Activated CD4-positive, CD25-positive, alpha-beta regulatory T cell treated with anti-CD3 and anti-CD28 coated beads, Interleukin-2, amount 50 U/mL, for 24 hours (primary cell): ENCODE measurements around the gene CGB3.
"Not testable (repeated sequence)": the region's sequence is repeated elsewhere in the genome, so short reads cannot be mapped to it uniquely, and the experiment has no call there.

ENCODE experiments used
- ATAC-seq, 2 donors: fragments of 150-1000 bp; cut with Tn5 transposase; one replicate each; pipeline ENCODE4 v1.10.0; 2021; ENCODE audit warnings: mild to moderate bottlenecking in 1 of 2, moderate library complexity in 1 of 2

Gene CGB3

DNA sequence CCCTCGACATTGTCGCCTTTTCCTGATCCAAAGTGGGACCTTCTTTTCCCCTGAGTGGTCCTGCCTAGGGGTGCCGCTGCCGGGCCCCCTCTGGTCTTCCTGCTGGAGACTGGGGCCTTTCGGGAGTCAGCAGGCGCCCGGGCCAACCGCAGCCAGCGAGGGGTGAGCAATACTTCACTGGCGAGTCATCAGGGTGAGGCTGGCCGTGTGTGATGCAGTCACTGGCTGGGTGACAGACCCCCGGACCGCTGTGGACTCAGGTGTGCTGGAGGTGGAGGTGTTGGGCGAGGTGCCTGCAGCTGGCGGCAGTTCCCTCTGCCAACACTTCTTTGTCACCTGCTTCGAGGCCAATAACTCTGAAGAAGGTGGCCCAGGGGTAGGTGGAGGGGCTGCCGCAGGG, 18.0 kb upstream of the CGB3 start:
- no peak for ATAC-seq

DNA sequence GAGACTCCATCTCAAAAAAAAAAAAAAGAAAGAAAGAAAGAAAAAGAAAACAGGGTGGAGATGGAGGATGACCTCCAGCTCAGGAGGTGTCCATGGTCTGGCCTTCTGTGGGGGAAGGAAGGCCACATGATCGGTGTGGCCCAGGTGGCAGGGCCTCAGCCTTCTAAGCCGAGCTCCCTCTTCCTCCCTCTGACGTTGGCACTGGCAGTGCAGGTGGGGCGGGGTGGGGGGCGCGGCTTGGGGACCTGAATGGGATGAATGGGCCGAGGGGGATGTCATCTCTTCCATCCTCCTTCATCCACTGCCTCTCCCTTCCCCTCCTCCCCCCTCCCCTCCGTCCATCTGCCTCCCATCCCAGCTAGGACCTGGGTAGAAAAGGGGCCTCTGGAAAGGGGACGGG, 15.6 kb upstream of the CGB3 start:
- not testable (repeated sequence) for ATAC-seq

DNA sequence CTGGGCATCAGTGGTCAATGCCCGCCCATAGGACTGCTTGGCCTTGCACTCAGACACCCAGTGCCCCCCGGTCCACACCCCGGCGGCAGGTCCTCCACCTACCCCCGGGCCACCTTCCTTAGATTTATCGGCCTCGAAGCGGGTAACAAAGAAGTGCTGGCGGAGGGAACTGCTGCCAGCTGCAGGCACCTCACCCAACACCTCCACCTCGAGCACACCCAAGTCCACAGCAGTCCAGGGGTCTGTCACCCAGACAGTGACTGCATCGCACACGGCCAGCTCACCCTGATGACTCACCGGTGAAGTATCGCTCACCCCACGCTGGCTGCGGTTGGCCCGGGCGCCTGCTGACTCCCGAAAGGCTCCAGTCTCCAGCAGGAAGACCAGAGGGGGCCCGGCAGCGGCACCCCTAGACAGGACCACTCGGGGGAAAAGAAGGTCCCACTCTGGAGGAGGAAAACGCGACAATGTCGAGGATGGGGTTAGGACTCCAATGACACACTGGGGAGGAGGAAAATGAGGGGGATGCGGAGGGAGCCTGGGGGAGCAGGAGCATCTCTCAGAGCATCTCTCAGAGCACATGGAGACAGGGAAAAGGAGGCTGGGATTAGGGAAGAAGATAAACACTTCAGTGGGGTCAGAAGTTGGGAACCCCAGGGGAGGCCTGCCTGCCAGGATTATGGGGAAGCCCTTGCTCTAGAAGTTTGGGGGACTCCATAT, 14.6 kb upstream of the CGB3 start:
- not testable (repeated sequence) for ATAC-seq

DNA sequence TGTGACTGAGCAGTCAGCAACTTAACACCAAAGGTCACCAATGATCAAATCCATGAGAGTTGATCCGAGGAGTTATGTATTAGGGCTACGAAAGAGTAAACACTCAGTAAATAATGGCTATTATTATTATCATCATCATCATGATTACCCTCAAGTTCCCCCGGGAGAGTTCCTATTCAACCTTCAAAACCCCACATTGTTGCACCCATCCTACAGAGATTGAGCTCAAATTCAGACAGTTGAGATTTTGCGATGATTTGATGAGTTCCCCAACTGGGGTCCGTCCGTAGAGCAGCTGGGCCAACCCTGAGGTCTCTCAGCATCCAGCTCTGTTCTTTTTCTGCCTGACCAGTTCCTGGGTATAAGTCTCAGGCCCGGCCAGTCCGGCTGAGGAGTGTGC, 14.0 kb upstream of the CGB3 start:
- not testable (repeated sequence) for ATAC-seq

DNA sequence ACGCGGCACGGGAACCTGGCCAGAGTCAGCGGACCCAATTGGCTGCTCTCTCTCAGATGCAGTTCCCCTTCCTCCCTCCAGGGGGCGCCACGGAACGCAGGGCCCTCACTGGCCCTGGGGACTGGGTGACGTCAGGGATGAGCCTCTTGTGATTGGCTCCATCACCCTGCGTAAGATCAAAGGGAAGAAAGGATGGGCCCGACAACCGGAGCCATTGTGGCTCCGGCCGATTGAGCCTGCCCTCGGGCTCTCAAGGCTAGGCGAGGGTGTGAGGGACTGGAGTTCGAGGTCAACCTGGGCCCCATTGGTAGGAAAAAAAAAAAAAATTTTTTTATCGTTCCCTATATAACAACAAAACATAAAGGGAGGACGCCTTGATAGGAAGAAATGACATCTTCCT, 12.7 kb upstream of the CGB3 start, which contains the start of gene CGB1:
TSS of gene CGB1 (minus strand) at position 81 of the 400 bp plus-strand sequence. CDS start 184 bp downstream, outside the sequence.
- ATAC-seq, result peak in 1 of 2 donors; percentile 17

DNA sequence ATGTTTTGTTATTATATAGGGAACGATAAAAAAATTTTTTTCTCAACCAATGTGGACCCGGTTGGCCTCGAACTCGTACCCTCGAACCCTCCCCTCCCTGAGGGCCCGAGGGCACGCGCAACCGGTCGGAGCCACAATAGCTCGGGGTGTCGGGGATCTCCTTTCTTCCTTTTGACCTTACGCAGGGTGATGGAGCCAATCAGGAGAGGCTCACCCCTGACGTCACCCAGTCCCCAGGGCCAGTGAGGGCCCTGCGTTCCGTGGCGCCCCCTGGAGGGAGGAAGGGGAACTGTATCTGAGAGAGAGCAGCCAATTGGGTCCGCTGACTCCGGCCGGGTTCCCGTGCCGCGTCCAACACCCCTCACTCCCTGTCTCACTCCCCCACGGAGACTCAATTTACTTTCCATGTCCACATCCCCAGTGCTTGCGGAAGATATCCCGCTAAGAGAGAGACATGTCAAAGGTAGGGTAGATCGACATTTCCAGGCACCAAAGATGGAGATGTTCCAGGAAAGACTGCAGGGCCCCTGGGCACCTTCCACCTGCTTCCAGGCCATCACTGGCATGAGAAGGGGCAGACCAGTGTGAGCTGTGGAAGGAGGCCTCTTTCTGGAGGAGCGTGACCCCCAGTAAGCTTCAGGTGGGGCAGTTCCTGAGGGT, 7.6 kb upstream of the CGB3 start, which contains the start of gene CGB2:
TSS of gene CGB2 (plus strand) at position 249 of the 660 bp plus-strand sequence. CDS start at position 455, 206 bp downstream.
- ATAC-seq, result peak in 1 of 2 donors; percentile 67

DNA sequence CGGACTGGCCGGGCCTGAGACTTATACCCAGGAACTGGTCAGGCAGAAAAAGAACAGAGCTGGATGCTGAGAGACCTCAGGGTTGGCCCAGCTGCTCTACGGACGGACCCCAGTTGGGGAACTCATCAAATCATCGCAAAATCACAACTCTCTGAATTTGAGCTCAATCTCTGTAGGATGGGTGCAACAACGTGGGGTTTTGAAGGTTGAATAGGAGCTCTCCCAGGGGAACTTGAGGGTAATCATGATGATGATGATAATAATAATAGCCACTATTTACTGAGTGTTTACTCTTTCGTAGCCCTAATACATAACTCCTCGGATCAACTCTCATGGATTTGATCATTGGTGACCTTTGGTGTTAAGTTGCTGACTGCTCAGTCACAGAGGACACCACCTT, 6.2 kb upstream of the CGB3 start:
- not testable (repeated sequence) for ATAC-seq

DNA sequence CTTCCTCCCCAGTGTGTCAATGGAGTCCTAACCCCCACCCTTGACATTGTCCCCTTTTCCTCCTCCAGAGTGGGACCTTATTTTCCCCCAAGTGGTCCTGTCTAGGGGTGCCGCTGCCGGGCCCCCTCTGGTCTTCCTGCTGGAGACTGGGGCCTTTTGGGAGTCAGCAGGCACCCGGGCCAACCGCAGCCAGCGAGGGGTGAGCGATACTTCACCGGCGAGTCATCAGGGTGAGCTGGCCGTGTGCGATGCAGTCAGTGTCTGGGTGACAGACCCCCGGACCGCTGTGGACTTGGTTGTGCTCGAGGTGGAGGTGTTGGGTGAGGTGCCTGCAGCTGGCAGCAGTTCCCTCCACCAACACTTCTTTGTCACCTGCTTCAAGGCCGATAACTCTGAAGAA, 5.6 kb upstream of the CGB3 start:
- not testable (repeated sequence) for ATAC-seq

DNA sequence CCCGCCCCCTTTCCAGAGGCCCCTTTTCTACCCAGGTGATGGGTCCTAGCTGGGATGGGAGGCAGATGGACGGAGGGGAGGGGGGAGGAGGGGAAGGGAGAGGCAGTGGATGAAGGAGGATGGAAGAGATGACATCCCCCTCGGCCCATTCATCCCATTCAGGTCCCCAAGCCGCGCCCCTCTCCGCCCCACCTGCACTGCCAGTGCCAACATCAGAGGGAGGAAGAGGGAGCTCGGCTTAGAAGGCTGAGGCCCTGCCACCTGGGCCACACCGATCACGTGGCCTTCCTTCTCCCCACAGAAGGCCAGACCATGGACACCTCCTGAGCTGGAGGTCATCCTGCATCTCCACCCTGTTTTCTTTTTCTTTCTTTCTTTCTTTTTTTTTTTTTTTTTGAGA, 4.6 kb upstream of the CGB3 start:
- not testable (repeated sequence) for ATAC-seq

DNA sequence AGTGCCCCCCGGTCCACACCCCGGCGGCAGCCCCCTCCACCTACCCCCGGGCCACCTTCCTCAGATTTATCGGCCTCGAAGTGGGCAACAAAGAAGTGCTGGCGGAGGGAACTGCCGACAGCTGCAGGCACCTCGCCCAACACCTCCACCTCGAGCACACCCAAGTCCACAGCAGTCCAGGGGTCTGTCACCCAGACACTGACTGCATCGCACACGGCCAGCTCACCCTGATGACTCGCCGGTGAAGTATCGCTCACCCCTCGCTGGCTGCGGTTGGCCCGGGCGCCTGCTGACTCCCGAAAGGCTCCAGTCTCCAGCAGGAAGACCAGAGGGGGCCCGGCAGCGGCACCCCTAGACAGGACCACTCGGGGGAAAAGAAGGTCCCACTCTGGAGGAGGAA, 1.5 kb upstream of the CGB3 start:
- ATAC-seq, result not testable (repeated sequence)

DNA sequence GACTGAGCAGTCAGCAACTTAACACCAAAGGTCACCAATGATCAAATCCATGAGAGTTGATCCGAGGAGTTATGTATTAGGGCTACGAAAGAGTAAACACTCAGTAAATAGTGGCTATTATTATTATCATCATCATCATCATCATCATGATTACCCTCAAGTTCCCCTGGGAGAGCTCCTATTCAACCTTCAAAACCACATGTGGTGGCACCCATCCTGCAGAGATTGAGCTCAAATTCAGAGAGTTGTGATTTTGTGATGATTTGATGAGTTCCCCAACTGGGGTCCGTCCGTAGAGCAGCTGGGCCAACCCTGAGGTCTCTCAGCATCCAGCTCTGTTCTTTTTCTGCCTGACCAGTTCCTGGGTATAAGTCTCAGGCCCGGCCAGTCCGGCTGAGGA, 955 bp upstream of the CGB3 start:
- not testable (repeated sequence) for ATAC-seq

DNA sequence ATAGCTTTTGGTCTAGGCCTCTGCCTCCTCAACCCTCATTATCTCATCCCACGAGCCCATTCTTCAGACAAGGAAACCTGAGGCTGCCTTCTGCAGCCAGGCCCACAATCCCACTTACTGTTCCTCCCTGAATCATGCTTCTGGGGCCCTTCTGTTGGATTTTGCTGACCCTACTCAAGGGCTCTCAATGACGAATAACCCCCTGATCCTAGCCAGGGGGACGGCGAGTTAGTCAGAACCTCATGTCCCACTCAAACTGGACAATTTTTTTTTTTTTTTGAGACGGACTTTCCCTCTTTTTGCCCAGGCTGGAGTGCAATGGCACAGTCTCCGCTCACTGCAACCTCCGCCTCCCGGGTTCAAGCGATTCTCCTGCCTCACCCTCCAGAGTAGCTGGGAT, 2.0 kb downstream of the CGB3 start:
- no peak for ATAC-seq

DNA sequence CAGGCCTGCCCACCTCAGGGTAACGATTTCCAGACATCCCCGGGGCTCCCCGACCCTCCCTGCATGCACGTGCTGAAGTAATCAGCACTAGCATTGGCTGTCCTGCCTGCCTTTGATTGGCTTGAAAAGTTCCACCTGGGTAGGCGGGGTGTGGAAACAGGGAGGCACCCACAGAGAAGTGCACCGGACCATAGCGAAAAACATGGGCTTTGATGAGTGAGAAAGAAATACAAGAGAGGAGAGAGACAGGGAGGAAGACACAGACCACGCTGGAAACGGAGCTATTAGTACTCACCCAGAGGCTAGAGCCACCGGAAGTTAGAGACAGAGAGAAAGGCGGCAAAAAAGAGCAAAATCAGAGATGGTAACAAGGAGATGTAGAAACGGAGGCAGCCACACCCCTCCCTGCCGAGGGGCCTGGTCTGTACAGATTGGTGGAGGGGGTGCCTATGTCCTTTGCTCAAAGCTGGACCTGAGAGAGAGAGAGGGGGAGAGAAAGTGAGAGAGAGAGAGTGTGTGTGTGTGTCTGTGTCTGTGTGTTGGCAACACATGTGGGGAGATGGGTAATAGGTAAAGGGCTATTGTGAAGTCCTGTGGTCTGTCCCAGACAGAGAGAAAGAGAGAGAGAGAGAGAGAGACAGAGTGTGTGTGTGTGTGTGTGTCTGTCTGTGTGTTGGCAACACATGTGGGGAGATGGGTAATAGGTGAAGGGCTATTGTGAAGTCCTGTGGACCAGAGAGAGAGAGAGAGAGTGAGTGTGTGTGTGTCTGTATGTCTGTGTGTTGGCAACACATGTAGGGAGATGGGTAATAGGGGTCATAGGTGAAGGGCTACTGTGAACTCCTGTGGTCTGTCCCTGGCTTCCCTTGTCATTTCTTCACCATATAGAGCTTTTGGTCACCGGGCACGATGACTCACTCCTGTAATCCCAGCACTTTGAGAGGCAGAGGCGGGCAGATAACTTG, 2.9 kb downstream of the CGB3 start:
- no peak for ATAC-seq

DNA sequence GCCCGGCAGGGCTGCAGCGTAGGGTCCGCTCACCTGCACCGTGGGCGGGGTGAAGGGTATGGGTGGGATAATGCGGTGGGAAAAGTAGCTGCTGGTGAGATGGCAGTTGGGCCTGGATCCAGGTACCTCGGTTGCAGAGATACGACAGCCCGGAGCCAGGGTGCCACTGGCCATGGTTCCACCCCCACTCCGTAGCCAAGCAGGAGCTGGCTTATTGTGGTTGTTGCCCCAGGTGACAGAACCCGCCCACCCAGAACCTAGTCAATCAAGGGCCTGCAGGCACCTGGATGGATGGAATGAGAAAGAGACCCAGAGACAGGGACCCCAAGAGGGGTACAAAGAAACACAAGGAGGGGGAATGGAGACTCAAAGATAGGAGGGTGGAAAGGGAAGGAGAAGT, 3.8 kb downstream of the CGB3 start:
- no peak for ATAC-seq

DNA sequence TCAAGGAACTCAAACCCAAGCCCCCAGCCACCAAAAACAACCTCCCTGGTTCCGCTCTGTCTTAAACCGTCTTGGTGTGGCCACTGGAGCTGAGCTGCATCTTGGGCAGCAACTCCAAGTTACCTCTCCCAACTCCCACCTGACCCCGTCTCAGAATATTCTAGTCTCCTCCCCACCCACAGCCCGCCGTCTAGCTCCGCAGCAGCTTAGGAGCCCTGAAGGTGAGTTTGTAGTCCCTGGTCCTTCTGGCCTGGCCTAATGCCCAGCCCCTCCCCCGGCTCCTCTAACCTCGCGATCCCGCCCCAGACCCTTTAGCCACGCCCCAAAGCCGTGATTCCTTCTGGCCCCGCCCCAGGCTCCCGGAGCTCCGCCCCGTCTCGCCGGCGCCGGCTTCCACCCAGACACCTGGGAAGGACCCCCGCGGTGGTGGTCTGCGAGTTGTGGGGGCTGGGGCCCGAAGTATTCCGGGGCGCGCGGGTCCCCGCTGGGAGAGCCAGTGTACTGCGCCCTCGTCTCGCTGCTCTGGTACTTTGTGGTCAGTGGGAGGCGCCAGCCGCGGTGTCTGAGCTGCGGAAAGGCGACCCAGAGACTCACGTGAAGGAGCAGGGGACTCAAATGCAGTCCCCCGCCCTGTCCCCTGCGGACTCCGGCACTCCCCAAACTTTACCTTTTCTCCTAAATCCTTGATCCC, 4.7 kb downstream of the CGB3 start:
- peak; percentile 40 to 44 for ATAC-seq

DNA sequence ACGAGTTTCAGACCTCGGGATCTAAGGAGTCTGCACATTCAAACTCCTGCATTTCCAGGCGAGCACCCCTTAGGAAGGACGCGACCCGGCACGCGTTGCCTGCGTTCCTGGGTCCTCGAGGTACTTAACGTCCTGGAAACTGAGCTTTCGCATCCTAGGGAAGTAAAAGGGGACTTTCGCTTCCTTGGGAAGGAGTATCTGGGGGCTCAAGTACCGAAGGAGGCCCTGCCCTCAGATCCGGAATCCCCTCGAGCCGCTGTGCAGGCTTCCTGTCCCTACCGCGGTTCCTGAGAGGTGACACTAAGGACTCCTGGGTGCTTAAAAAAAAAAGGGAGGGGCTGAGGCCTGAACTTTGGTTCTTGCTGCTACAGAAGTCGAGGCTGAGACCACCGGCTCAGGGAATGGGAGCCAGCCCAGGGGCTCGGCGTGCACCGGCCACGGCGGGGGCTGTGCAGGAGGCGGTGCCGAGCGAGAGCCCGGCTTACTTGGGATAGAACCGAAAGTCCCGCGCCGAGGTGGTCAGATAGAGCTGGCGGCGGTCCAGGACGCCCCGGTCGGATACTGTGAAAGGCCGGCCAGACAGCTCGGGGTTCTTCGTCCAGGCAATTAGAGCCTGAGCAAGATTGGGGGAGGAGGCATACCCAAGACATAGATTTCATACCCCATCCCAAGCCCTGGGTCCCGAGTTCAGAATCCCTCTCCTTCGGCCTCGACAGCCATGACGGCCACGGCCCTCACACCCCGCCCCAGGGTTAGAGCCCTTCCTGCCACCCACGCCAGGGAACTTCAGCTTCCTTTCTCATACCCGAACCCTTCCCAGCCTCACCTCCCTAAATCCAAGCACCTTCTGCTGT, 5.5 kb downstream of the CGB3 start:
- not testable (repeated sequence) for ATAC-seq

DNA sequence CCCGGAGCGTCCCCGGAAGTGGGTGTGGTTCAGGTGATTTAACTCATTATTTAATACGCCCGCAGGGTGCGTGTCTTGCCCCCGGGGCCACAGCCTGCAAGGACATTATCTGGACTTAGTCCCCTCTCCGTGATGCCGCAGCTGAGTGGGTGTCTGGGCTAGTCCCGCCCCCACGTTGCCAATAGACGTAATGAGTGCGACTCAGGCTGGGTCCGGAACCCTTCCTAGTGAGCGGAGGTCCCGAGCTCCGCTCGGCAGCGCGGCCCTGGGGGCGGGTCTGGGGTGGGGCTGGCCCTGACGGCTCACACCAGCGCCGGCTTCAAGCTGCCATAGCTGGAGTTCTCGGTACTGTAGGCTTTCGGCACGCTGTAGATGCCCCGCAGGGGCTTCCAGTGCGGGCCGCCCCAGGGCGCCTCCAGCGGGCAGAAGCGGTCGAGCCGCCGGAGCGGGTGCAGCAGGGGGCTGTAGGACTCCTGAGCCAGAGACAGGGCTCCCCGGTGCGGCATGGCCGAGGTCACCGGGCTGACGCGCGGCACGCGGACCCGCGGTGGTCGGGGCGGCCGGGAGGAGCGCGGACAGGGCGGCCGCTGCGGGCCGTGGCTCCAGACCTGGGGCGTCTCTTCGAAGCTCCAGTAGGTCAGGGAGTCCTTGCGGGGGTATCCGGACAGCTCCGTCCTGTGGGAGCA, 6.3 kb downstream of the CGB3 start:
- peak; percentile 80 to 82 for ATAC-seq

DNA sequence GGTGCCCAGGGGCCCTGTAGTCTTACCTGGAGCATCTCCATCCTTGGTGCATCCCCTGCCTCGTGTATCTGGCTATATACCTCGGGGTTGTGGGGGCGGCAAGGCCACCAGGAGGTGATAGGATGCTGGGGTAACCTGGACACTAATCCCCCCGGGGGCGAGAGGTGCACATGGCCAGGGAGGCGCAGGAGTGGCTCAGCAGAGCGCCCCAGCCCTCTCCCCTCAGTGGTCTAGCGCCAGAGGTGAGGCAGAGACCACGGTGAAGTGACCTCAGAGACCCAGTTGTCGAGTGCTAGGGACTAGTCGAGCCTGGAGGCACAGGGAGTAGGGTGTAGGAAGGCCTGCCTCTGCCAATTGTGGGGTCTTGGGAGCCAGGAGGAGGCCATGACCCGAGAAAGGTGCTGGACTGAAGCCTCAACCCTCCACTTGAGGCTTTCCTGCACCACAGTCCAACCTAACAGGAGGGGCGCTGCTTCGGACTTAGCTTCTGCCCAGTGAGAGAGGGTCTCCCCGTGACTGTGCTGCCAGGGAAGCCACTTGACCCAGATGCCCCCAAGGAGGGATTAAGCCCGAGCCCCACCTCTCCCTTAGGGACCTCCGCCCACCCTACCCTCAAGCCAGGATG, 7.0 kb downstream of the CGB3 start, which contains the start of gene LHB:
TSS of gene LHB (minus strand) at position 51 of the 625 bp plus-strand sequence. CDS start at position 41, 10 bp downstream.
- no peak for ATAC-seq

DNA sequence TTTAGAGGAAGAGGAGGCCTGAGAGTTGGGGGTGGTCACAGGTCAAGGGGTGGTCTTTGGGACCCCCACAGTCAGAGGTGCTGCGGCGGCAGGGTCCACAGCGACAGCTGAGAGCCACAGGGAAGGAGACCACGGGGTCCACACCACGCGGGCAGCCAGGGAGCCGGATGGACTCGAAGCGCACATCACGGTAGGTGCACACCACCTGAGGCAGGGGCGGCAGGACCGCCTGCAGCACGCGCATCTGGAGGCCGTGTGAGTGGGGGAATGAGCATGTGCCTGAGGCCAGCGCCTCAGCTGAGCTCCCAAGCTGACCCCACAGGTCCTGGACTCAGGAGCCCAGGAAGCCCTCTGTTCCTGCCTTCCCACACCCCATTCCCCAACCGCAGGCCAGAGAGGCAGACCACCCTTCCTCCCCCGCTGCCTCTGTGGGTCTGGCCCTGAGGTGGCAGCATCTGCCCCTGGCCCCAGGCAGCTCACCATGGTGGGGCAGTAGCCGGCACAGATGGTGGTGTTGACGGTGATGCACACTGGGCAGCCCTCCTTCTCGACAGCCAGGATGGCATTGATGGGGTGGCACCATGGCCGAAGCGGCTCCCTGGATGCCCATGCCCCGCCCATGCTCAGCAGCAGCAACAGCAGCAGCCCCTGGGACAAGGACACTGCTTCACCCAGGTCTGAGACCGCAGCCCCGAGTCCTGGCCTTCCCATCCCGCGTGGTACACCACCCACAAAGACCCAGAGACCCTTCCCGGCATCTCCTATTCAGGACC, 7.9 kb downstream of the CGB3 start:
- ATAC-seq, result no peak
